ENCODE measurements around the gene GRK2.

GRCh38 chr11:67243051-67243450, 23.2 kb upstream of the GRK2 start:
- no peak for TF ChIP-seq CTCF (IDR thresholded peaks at IDR 0.05)
- TF ChIP-seq POLR2A (IDR thresholded peaks at IDR 0.05): no peak
- no peak for TF ChIP-seq POLR2AphosphoS5 (IDR thresholded peaks at IDR 0.05; ENCODE audit: insufficient read depth in 1 of 2, low read depth in 1 of 2)

Data from vagina (tissue), 2 donors.